Activated T-cell treated with anti-CD3 and anti-CD28 coated beads, Interleukin-2, amount 50 U/mL, for 1 hour (primary cell): ENCODE data around the gene GEN1.
"Not testable (repeated sequence)": the region's sequence is repeated elsewhere in the genome, so short reads cannot be mapped to it uniquely, and the experiment has no call there.

ENCODE experiments used
- DNase-seq: peaks from one replicate; pipeline ENCODE4 v3.0.0-alpha.2; 2020

Gene GEN1

DNA sequence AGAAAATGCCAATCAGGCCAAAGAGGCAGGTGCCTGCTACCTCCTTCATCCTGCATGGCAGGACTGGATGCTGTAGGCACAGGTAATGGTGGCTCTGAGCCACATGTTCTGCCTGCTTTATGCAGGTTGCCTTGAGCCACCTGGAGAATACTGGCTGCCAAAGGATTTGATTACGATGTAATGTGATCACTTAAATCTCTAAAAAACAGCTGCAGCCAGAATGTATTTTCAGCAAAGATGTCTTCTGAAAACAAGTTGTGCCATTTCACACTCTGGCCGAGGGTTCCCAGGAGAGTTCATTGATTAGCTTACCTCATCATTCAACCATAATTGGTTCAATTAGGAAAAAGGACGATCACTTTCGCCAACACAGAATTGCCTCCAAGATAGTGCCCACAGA, 44.4 kb downstream of the GEN1 start:
- no peak for DNase-seq

DNA sequence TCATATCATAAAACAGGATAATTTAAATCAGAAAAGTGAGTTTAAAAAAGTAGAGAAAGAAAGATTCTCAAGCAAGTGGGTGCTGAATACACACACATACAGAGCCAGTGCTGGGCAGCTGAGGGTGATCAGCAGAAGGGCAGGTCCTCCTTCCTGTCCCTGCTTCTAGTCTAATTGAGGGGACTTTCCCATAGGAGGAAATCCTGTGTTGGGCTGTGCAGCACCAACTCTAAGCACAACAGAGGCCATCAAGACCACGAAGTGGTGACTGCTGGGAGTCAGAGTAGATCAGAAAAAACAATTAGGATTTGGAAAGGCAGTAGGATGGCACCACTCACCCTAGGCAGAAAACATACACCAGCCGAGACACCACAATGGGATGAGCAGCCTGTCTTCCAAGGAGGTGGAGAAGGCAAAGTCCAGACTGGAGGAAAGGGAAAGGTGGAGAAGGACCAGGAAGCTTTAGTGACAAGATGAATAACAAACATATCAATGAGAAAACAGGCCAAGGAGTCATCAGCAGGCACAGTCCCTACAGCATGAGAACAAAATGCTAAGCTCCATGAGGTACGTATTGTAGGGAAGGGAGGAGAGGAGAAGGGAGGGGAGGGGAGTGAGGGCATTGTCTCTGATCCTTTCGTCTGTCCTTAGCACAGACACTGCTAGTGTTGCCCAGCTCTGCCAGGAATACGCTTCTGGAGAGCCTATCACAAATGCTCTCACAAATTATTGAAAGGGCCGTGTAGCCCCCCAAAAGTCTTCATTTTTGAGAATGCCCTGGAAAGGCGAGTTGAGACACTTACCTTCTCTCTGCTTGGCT, 45.6 kb downstream of the GEN1 start:
- DNase-seq = no peak

GRCh38 chr2:17800219-17800618, 46.3 kb downstream of the GEN1 start:
- no peak for DNase-seq

DNA sequence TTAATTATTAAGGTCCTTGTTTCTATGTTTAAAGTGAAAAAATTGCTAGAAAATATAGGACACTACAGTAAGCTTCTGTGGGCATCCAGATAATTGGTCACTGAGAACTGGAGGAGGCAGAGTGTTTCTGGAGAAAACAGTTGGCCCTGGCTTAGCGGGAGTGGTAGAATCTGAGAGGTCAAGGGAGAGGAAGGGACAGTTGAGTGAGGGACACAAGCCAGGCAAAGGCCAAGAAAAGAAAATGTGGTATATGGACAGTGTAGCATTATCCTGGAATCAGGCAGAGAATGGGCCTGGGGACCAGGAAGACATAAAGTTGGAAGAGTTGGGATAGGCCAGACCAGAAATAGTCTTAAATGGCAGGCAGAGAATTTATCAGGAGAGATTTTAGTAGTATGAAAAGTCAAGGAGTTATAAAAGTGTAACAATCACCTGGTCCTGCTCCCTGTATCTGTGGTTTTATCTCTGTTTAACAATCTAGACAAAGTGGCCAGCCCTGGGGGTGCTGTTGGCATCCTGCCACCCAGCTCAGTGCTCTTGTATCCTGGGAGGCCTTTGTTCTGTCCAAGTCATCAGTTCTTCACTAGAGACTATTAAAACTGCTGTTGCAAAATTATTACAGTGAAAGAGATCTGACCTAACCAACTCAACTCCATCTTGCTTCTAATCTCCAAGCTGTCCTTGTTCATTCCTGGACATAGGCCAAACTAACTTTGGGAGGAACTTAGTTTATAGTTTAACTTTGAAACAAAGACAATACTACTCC, 46.9 kb downstream of the GEN1 start:
- DNase-seq = no peak

DNA sequence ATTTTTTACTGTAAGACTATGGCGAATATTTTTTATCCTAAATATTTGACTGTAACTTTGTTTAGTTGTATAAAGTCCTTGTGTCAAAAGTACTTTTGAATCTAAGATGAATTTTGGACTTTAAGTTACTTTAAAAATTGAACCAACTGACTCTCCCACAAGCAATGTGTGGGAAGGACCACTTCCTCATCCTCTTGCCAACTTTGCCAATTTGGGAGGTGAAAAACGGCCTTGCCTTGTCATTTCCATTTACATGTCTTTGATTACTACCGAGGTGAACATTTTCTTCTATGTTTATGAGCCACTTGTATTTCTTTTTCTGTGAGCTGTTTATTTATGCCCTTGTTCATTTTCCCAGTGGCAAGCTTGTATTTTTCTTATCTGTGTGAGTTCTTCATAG, 49.6 kb downstream of the GEN1 start:
- DNase-seq = no peak

- no peak for DNase-seq
Measured at GRCh38 chr2:17804358-17804757, 50.4 kb downstream of the GEN1 start.

GRCh38 chr2:17805166-17805565, 51.2 kb downstream of the GEN1 start:
- no peak for DNase-seq

DNA sequence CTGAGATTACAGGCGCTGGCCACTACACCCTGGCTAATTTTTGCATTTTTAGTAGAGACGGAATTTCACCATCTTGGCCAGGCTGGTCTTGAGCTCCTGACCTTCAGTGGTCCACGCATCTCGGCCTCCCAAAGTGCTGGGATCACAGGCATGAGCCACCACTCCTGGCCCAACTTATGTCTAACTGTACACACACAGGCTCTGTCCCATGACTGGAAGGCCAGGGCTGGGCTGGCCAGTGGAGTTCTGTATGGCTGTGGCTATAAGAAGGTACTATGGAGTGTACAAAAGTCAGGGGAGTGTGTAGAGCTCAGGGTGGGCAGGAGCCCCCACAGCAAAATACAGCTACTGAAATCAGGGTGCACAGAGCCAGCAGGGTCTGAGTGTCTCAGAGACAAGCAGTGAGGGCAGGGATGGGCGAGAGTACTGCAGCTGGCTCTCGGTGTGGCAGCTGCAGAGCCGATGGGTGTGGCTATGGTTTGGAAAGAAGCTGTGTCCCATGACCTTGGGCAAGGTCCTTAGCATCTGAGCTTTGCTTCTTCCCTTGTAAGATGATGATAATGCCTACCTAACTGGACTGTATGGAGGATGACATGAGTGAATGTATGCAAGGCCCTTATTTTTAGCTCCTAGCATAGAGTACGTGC, 51.9 kb downstream of the GEN1 start:
- DNase-seq = no peak

DNA sequence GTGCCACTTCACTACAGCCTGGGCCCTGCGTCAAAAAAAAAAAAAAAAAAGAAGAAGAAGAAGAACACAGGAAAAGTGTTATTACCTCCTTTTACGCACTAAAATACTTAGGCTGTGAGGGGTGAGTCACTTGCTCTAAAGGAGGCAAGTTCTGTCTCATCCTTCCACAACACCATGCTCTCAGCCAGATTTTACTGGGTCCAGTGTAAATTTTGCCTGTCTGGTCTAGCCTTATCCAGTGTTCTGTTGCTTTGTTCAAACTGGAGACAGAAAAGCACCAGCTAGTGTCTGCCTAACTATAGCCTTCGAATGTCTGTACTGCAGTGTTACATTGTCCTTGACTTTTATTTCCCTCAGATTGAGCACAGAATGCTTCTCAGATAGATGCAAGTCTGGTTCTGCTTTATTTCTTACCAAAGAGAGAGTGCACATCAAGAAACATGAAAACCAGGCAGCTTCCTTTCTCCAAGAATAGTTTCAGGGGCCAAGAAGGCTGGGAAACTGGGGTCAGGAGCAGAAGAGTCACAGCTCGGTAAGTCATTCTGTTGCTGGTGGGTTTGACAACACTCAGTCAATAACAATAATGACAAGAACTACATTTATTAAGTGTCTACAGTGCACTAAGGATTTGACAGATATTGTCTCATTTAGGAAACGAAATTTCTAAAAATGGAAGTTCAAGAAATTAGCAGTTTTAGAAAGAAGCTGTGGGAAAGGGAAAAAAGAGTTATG, 59.2 kb downstream of the GEN1 start:
- no peak for DNase-seq

DNA sequence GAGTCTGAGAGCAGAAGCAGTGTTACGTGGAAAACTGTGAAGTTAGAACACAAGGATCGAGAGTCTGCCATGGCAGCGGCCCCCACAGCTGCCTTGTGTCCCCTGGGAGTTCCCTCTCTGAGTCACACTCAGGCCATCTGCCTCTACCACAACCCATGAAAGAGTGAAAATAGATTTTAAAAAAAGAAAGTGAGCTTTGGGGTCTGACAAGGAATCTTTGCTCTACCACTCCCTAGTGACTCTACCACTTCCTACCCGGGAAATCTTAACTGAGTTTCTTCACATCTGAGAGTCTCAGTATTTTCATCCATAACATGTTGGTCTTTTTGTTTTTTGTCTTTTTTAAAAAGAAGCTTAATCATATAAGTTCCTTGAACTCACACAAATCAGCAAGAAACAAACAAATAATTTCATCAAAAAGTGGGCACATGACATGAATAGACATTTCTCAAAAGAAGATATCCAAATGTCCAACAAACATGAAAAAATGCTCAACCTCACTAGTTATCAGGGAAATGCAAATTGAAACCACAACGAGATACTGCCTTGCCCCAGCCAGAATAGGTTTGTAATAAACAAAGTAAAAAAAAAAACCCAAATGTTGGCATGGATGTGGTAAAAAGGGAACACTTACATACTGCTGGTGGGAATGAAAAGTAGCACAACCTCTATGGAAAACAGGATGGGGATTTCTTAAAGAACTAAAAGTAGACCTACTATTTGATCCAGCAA, 60.0 kb downstream of the GEN1 start:
- DNase-seq = no peak

- no peak for DNase-seq
Measured at GRCh38 chr2:17814601-17815000, 60.7 kb downstream of the GEN1 start.

DNA sequence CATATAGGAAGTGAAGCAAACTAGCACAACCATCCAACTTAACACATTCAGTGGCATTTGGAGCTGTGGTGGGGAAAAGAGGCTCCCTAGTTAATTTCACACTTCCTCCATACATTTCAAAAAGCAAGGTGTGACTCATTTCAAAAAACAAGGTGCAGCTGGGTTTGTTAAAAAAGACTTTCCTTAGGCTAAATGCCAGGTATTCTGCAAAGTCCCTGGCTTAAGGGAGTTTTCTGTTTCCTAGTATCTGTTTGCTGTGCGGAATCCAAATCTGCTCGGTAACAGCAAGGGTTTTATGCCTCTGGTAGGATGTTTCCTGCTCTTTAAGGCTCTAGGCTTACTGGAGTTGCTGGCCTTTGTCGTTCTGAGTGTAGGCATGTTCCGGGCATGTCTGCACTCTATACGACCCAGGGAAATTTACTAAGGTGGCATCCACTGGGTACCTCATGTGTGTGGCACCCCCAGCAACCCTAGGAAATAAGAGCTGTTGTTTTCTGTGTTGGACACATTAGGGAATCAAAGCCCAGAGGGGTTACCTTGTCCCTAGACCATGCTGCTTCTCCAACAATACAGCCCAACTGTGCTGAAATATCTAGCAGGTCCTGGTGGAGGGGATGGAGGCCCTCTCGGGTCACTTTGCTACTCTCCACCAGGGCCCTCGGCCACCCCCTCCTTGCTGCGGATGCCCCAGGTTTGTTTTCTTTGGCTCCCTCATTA, 61.7 kb downstream of the GEN1 start:
- no peak for DNase-seq

- no peak for DNase-seq
Measured at GRCh38 chr2:17816396-17817245, 62.7 kb downstream of the GEN1 start, which contains the start of gene MSGN1. Gene MSGN1, plus strand, starts transcription at chr2:17816460. Its CDS starts 59 bp downstream, at chr2:17816519.

DNA sequence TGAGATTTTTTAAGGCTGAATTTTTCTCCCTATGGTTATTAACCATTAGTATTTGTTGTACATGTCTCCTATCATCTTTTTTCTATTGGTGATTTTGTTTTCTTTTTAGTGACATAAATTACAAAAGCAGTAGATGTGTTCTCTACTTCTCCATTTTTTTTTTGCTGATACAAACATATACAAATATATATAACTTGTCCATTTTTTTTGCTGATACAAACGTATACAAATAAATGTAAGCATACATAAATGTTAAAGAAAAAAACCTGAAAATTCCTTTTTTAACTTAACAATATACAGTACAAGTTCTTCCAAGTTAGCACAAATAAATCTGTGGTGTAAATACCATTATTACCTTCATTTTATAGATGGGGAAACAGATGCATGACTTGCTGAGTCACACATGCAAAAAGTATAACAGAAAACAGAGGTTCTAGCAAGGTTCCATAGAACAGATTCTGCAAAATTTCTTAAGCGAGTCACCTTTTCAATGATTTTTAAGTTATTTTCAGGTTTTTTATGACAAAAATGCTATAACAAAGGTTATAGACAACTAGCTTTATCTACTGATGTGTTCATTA, 64.4 kb downstream of the GEN1 start:
- DNase-seq = no peak

DNA sequence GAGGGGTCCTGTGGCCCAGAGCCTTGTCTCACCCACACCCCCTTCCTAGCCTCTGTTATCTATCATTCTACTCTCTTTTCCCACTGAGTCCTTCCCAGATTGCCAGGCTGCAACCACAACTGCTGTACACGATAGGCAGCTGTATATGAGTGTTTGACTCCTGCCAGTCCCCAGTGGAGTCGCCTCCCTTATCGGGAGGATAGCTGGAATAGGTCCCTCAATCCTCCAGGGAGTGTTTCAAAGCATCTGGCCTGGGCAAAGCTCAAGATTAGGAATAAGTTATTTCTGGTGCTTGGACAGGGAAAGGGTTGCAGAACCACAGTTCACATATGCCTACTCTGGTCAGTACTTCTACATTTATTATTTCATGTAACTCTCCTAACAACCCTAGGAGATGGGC, 67.1 kb downstream of the GEN1 start:
- DNase-seq = no peak

- DNase-seq = no peak
Measured at GRCh38 chr2:17821535-17822444, 67.9 kb downstream of the GEN1 start.

DNA sequence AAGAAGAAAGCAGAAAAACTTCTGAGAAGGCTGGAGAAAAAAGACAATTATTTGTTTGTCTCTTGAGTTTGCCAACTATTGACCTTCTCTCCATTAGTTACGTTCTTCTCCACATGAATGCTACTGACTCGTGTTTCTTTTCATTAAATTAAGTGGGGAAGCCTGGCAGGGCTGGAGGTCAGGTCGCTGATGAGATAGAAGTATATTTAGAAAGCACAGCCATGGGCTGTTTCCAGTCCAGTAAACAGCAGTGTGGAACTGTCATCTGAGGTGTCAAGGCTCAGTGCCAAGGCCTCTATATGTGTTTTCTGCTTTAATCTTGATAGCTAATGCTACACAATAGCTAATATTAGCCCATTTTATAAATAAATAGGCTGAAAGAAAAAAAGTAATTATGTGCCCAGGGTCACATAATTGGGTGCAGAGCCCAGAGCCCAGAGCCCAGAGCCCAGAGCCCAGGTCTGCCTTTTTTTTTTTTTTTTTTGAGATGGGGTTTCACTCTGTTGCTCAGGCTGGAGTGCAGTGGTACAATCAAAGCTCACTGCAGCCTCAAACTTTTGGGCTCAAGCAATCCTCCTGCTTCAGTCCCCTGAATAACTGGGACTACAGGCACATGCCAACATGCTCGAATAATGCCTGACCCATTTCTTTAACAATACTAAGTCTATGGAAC, 68.6 kb downstream of the GEN1 start:
- DNase-seq = no peak

GRCh38 chr2:17823646-17824045, 69.7 kb downstream of the GEN1 start:
- DNase-seq = not testable (repeated sequence)

DNA sequence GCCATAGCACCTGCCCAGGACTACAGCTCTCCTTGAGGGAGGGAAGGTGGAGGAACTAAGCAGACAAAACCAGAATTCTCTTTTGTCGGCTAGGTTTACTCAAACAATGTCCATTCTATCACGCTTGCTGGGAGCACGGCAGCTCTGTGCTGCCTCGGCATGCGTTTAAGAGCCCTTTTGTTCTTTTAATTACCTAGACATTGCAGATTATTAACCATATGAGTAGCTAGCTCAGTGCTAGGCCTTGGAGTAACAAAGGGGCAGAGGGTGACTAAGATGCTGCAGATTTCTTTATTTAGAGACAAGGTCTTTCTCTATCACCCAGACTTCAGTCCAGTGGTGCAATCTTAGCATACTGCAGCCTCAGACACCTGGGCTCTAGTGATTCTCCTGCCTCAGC, 73.4 kb downstream of the GEN1 start:
- no peak for DNase-seq
